SU-DHL-6 (cell line): ENCODE measurements around the gene KRT222.

ENCODE experiments used
- H2AFZ ChIP-seq: fragments of 200-600 bp; sonication (generic); 2 replicates; pipeline ENCODE4 v1.6.1; 2014; ENCODE audit warnings: low read depth, mild to moderate bottlenecking, moderate library complexity, mixed read lengths, antibody characterized with exemption, low read length; ENCODE audit not compliant: severe bottlenecking
- H3F3A ChIP-seq: fragments of 200-600 bp; shearing (Covaris generic); 2 replicates; pipeline ENCODE4 v1.6.0; 2016; ENCODE audit warnings: antibody characterized with exemption, mild to moderate bottlenecking; ENCODE audit not compliant: insufficient read depth
- H3K27ac ChIP-seq: fragments of 200-600 bp; sonication (generic); 2 replicates; pipeline ENCODE4 v1.5.1; 2016; ENCODE audit warnings: low read depth, mild to moderate bottlenecking, low read length, moderate library complexity, mixed read lengths
- H3K27me3 ChIP-seq: fragments of 200-600 bp; sonication (generic), shearing (Covaris generic); 2 replicates; pipeline ENCODE4 v1.6.0; 2014; ENCODE audit warnings: mild to moderate bottlenecking, low read length
- H3K36me3 ChIP-seq: fragments of 200-600 bp; sonication (generic); 2 replicates; pipeline ENCODE4 v1.6.1; 2014; ENCODE audit warnings: mild to moderate bottlenecking, low read length, mixed read lengths
- H3K4me2 ChIP-seq: fragments of 300-600, 200-600 bp; shearing (Covaris generic), sonication (generic); 2 replicates; pipeline ENCODE4 v1.6.0; 2014; ENCODE audit warnings: low read length, low read depth, mild to moderate bottlenecking; ENCODE audit not compliant: poor library complexity, severe bottlenecking
- H3K4me3 ChIP-seq: fragments of 200-600 bp; sonication (generic); 2 replicates; pipeline ENCODE4 v1.5.1; 2014; ENCODE audit warnings: antibody characterized with exemption, low read length, mild to moderate bottlenecking, mixed read lengths; ENCODE audit not compliant: insufficient read depth, poor library complexity, severe bottlenecking
- H3K79me2 ChIP-seq: fragments of 200-600 bp; sonication (generic); 2 replicates; pipeline ENCODE4 v1.6.1; 2014; ENCODE audit warnings: mild to moderate bottlenecking, low read length, moderate library complexity; ENCODE audit not compliant: insufficient read depth
- H3K9ac ChIP-seq: fragments of 200-600 bp; sonication (generic); 2 replicates; pipeline ENCODE4 v1.7.0; 2014; ENCODE audit warnings: mild to moderate bottlenecking, low read length
- H3K9me2 ChIP-seq: fragments of 200-600 bp; sonication (generic); replicated peaks from 2 replicates; pipeline ENCODE4 v1.6.1; 2014; ENCODE audit warnings: low read length; ENCODE audit not compliant: insufficient read depth
- H3K9me3 ChIP-seq: fragments of 200-600 bp; sonication (generic); 2 replicates; pipeline ENCODE4 v1.6.1; 2014; ENCODE audit warnings: low read length, mixed read lengths; ENCODE audit not compliant: insufficient read depth
- H4K20me1 ChIP-seq: fragments of 200-600 bp; sonication (generic); 2 replicates; pipeline ENCODE4 v1.6.1; 2014; ENCODE audit warnings: low read depth, mild to moderate bottlenecking, antibody characterized with exemption, low read length, moderate library complexity, mixed read lengths
- EZH2phosphoT487 ChIP-seq: fragments of 200-600 bp; sonication (generic), shearing (Covaris generic); conservative IDR thresholded peaks from 2 replicates; pipeline ENCODE4 v1.6.1; 2018; ENCODE audit warnings: mild to moderate bottlenecking, antibody characterized with exemption, low read length, moderate library complexity, mixed read lengths
- TF ChIP-seq, protein P1 (sequence below): fragments of 200-600 bp; sonication (generic); IDR thresholded peaks from one replicate; pipeline ENCODE4 v1.5.1; 2017; ENCODE audit warnings: antibody characterized with exemption, mild to moderate bottlenecking, low read length, moderate library complexity; ENCODE audit not compliant: insufficient read depth, poor library complexity, severe bottlenecking

The KRT222 gene

DNA sequence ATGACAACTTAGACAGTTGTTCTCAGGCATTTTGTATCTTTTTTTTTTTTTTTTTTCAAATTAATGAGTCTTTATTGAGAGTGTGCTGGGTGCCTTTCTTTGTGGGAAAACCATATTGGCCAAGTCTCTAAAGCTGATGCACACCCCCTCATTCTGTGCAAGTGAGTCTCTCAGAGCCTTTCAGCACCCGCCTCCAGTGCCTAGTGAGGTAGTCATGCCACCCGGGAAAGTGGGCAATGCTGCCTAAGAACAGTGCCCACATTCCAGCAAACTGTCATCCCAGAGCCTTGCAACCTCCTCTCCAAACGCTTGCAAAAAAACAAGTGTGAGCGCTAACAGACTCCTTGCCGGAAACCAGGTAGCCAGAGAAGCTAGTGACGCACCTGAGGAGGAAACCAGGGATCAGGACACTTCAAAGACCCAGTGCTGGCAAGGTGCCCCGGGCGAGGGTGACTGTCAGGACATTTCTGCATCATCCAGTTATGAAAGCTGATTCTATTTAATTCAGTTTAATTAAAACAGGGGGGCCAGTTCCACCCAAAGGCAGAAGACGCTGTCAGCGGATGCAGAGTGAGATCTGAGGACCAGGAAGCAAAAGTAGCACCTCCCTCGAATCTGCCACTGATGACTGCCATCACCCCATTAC, 52.3 kb downstream of the KRT222 start:
- TF ChIP-seq, protein P1, sequence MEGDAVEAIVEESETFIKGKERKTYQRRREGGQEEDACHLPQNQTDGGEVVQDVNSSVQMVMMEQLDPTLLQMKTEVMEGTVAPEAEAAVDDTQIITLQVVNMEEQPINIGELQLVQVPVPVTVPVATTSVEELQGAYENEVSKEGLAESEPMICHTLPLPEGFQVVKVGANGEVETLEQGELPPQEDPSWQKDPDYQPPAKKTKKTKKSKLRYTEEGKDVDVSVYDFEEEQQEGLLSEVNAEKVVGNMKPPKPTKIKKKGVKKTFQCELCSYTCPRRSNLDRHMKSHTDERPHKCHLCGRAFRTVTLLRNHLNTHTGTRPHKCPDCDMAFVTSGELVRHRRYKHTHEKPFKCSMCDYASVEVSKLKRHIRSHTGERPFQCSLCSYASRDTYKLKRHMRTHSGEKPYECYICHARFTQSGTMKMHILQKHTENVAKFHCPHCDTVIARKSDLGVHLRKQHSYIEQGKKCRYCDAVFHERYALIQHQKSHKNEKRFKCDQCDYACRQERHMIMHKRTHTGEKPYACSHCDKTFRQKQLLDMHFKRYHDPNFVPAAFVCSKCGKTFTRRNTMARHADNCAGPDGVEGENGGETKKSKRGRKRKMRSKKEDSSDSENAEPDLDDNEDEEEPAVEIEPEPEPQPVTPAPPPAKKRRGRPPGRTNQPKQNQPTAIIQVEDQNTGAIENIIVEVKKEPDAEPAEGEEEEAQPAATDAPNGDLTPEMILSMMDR = no peak
- no peak for TF ChIP-seq EZH2phosphoT487
- H3K27me3 ChIP-seq = no peaks in the 10 kb centered on the region
- H3K4me2 ChIP-seq = no peak overlapping the region
- H3K9ac ChIP-seq = no peak overlapping the region
- no peaks in the 10 kb centered on the region for H4K20me1 ChIP-seq
- no peaks in the 10 kb centered on the region for H3K36me3 ChIP-seq
- no peak overlapping the region for H2AFZ ChIP-seq
- no peaks in the 10 kb centered on the region for H3K9me2 ChIP-seq
- no peaks in the 10 kb centered on the region; the same call in 1 of the 2 replicates for H3F3A ChIP-seq
- no peaks in the 10 kb centered on the region for H3K79me2 ChIP-seq
- H3K9me3 ChIP-seq = no peaks in the 10 kb centered on the region
- H3K4me3 ChIP-seq = no peak overlapping the region
- no peak overlapping the region for H3K27ac ChIP-seq

DNA sequence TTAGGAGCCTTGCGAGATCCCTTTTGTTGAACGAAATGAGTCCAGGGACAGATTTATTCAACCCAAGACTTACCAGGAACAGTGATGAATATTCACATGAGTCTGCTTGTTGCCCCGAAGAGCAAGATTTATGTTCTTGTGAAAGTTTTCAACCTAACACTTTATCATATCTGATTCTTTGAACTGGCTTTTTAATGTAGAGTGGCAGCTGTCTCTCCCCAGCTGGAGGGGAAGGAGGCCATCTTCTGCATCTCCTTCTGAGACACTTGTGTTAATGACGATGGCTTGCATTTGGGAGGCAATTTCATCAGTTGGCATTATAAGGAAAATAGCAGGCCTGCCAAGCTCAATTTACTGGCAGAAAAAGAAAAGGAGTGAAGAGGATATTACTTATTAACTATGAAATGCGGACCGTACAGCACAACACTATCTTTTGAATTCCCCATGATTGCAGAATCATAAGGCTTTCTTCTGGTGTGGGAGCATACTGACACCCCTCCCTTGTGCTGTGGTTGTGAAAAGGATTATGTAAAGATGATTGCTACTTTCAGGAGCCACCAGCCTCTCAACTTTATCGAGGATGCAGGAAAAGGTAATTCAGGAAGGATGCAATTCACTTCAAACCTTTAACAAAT, 53.0 kb downstream of the KRT222 start:
- H4K20me1 ChIP-seq = no peaks in the 10 kb centered on the region
- no peaks in the 10 kb centered on the region for H3K9me2 ChIP-seq
- no peak overlapping the region for H3K4me2 ChIP-seq
- no peaks in the 10 kb centered on the region for H3K27me3 ChIP-seq
- H3K9me3 ChIP-seq = no peaks in the 10 kb centered on the region
- H3K9ac ChIP-seq = no peak overlapping the region
- H3K27ac ChIP-seq = no peak overlapping the region
- H3K79me2 ChIP-seq = no peaks in the 10 kb centered on the region
- no peak for TF ChIP-seq EZH2phosphoT487
- TF ChIP-seq, protein P1 = no peak
- H3K4me3 ChIP-seq = no peak overlapping the region
- no peak overlapping the region for H2AFZ ChIP-seq
- no peaks in the 10 kb centered on the region for H3K36me3 ChIP-seq
- no peaks in the 10 kb centered on the region; the same call in 1 of the 2 replicates for H3F3A ChIP-seq

- Histone ChIP-seq H4K20me1 (no peaks in the 10 kb centered on the region), H2AFZ (no peak overlapping the region), H3K9me2 (no peaks in the 10 kb centered on the region), H3F3A (no peaks in the 10 kb centered on the region; the same call in 1 of the 2 replicates), H3K36me3 (no peaks in the 10 kb centered on the region), H3K4me2 (no peak overlapping the region), H3K27ac (no peak overlapping the region), H3K9me3 (no peaks in the 10 kb centered on the region), H3K9ac (no peak overlapping the region), H3K79me2 (no peaks in the 10 kb centered on the region), H3K4me3 (no peak overlapping the region), H3K27me3 (no peaks in the 10 kb centered on the region)
- TF ChIP-seq, protein P1 = no peak
- no peak for TF ChIP-seq EZH2phosphoT487
These were observed 54.6 kb downstream of the KRT222 start for GRCh38 chr17:40610359-40610758.
